ENCODE data around the gene ALDOC. TPM values are rescaled to one million over a fixed set of nuclear protein-coding genes. Genes with fewer than 3 reads are reported as not detected.
A peak's percentile ranks its signal among the peaks of the same experiment; 100 is the strongest.

The ALDOC gene
- total and polyA plus RNA-seq, 7 experiments from 2014 or later: 24.5 to 159 (median 41.1) TPM

DNA sequence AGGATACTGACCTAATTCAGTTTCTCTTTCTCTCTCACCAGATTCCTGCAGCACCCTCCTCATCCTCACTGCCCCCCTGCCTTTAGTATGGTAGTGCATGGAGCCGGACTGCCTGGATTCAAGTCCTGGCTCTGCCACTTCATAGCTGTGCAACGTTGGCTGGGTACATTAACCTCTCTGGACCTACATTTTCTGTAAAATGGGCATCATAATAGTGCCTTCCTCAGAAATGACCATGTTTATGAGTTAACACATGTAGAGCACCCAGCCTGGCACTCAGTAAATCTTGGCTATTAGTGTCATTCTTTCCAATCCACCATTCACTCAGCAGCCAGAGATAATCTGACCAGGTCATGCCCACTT, 31.6 kb downstream of the ALDOC start:
- intact Hi-C loops (cut with micrococcal nuclease): loop anchor here (10.0 kb wide), 2 partner anchors 210 to 310 kb away; partner anchors contain the start of genes IFT20 (in 1 of the 2) and TNFAIP1 (in 1 of the 2)
- Mint-ChIP-seq H3K27ac (peak overlapping the region in 2 of 9 donors; percentile 47 to 58), H3K36me3 (peaks cover 0 to 4% (median 0%) of the 10 kb centered on the region in 5 donors), H3K4me1 (peaks cover 20 to 40% (median 28%) of the 10 kb centered on the region in 7 donors), H3K27me3 (no peaks in the 10 kb centered on the region), H3K4me3 (no peak overlapping the region), H3K9me3 (no peaks in the 10 kb centered on the region)
- CTCF ChIA-PET: interaction anchor here (0.6 kb wide), 1 partner anchor 759 kb away, joined by 3 read pairs; no protein-coding TSS in a partner anchor
- no peaks in the 10 kb centered on the region for H3K9me3 ChIP-seq (ENCODE audit: control insufficient read depth in 2 of 3, low read length in 3 of 3)
- POLR2A ChIA-PET: interaction anchor here (2.1 kb wide), 1 partner anchor 26 kb away, joined by 5 read pairs; the partner anchor contains the start of gene PIGS
- no peak overlapping the region for H3K27ac ChIP-seq (ENCODE audit: low read depth, low read length)
- H3K36me3 ChIP-seq (ENCODE audit: control insufficient read depth in 2 of 3, insufficient read depth in 3 of 3, low read length in 3 of 3): no peaks in the 10 kb centered on the region
- peaks cover 19 to 25% of the 10 kb centered on the region in 2 donors for H3K4me1 ChIP-seq (ENCODE audit: control insufficient read depth in 2 of 2, insufficient read depth in 2 of 2, low read length in 2 of 2)
- no peak for ATAC-seq
- DNase-seq: no peak
- no peak overlapping the region for H3K4me3 ChIP-seq (ENCODE audit: low read length)
- no peaks in the 10 kb centered on the region for H3K27me3 ChIP-seq (ENCODE audit: control insufficient read depth in 2 of 2, insufficient read depth in 2 of 2, low read length in 2 of 2)

DNA sequence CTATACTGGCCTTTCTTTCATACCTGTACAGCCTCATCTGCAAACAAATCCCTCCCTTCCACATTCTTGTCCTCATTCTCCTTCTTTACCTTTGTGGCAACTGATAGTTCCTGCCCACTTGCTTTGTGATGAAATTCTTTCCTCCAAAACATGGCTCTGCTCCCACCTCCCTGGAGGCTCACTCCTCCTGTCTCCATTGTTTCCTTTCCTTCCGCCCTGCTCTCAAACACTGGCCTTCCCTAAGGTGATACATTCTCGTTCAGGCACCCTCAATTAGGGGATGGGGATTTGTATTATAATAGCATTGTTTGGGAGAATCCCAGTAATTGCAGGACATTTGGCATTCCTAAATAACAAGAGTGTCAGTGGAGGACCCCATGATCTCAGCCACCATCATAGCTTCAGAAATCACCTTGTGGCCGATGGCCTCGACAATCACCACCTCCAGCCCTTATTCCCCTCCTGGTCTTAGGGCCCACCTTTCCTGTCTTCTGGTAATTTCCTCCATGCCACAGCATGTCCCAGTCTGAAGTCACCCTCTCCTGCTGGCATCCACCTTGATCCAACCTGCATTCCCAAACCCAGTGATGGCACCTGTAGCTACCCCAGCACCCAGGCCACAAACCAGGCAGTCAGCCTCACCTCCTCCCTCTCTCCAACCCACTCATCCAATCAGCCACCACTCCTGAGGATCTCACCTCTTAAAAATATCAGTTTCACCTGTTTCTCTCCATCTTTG, 32.1 kb downstream of the ALDOC start:
- POLR2A ChIA-PET: interaction anchor here (2.1 kb wide), 1 partner anchor 27 kb away, joined by 5 read pairs; the partner anchor contains the start of gene PIGS

DNA sequence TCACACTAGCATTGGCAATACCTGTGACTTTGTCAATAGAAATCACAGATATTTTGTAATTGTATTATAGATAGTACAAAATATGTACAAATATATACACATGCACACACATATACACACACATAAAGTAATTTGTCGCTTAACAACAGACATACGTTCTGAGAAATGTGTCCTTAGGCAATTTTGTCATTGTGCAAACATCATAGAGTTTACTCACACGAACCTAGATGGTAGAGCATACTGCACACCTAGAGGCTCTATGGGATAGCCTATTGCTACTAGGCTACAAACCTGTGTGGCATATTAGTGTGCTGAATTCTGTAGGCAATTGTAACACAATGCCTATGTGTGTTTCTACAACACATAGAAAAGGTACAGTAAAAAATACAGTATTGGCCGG, 35.3 kb downstream of the ALDOC start:
- intact Hi-C loops (cut with micrococcal nuclease): loop anchor here (10.0 kb wide), 2 partner anchors 207 to 307 kb away; partner anchors contain the start of genes IFT20 (in 1 of the 2) and TNFAIP1 (in 1 of the 2)
- H3K4me1 ChIP-seq (ENCODE audit: control insufficient read depth in 2 of 2, insufficient read depth in 2 of 2, low read length in 2 of 2): no peaks in the 10 kb centered on the region
- Mint-ChIP-seq H3K9me3 (no peaks in the 10 kb centered on the region), H3K27me3 (no peaks in the 10 kb centered on the region), H3K4me1 (peaks cover 0 to 11% (median 2%) of the 10 kb centered on the region in 7 donors), H3K36me3 (no peaks in the 10 kb centered on the region), H3K27ac (no peak overlapping the region), H3K4me3 (no peak overlapping the region)
- no peaks in the 10 kb centered on the region for H3K27me3 ChIP-seq (ENCODE audit: control insufficient read depth in 2 of 2, insufficient read depth in 2 of 2, low read length in 2 of 2)
- H3K27ac ChIP-seq (ENCODE audit: low read depth, low read length): no peak overlapping the region
- ChIA-PET POLR2A (no interaction called here), CTCF (interaction anchor here (0.7 to 1.5 kb wide), 2 partner anchors 8 to 47 kb away, joined by 5 to 8 read pairs; no protein-coding TSS in a partner anchor)
- no peak for DNase-seq
- H3K36me3 ChIP-seq (ENCODE audit: control insufficient read depth in 2 of 3, insufficient read depth in 3 of 3, low read length in 3 of 3): no peaks in the 10 kb centered on the region
- ATAC-seq: no peak
- no peak overlapping the region for H3K4me3 ChIP-seq (ENCODE audit: low read length)
- H3K9me3 ChIP-seq (ENCODE audit: control insufficient read depth in 2 of 3, low read length in 3 of 3): no peaks in the 10 kb centered on the region

More for the DNA sequence above, 32.1 kb downstream of the ALDOC start:
- H3K36me3 Mint-ChIP-seq: peaks cover 0 to 4% (median 0%) of the 10 kb centered on the region in 5 donors
- H3K9me3 Mint-ChIP-seq: no peaks in the 10 kb centered on the region
- DNase-seq: no peak
- H3K36me3 ChIP-seq (ENCODE audit: control insufficient read depth in 2 of 3, insufficient read depth in 3 of 3, low read length in 3 of 3): no peaks in the 10 kb centered on the region
- H3K4me1 Mint-ChIP-seq: peaks cover 17 to 34% (median 22%) of the 10 kb centered on the region in 7 donors
- intact Hi-C loops (cut with micrococcal nuclease): loop anchor here (10.0 kb wide), 2 partner anchors 210 to 310 kb away; partner anchors contain the start of genes IFT20 (in 1 of the 2) and TNFAIP1 (in 1 of the 2)
- no peaks in the 10 kb centered on the region for H3K27me3 ChIP-seq (ENCODE audit: control insufficient read depth in 2 of 2, insufficient read depth in 2 of 2, low read length in 2 of 2)
- peaks cover 14 to 20% of the 10 kb centered on the region in 2 donors for H3K4me1 ChIP-seq (ENCODE audit: control insufficient read depth in 2 of 2, insufficient read depth in 2 of 2, low read length in 2 of 2)
- H3K27ac Mint-ChIP-seq: peak overlapping the region in 4 of 9 donors; percentile 8 to 58 (median 38)
- CTCF ChIA-PET: no interaction called here
- no peaks in the 10 kb centered on the region for H3K27me3 Mint-ChIP-seq
- H3K4me3 Mint-ChIP-seq: no peak overlapping the region
- H3K9me3 ChIP-seq (ENCODE audit: control insufficient read depth in 2 of 3, low read length in 3 of 3): no peaks in the 10 kb centered on the region
- no peak overlapping the region for H3K4me3 ChIP-seq (ENCODE audit: low read length)
- H3K27ac ChIP-seq (ENCODE audit: low read depth, low read length): no peak overlapping the region
- no peak for ATAC-seq

DNA sequence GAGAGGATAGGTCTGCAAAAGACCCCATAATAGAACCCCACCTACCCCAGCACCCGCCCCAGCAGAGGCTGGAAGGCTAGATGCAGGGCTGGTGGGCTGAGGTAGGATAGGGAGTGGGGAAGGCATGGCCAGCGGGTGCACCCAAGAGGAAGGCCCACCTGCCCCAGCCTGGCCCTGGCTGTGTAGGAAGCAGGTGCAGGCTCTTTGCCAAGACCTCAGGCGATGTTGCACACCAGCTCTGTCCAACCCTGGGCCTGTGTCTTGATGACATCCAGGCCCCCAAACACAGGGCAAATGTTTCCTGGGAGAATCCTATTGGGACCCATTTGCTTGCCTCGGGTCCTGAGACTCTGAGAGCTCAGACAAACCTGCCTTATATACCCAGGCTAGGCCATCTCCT, 36.5 kb downstream of the ALDOC start:
- Histone ChIP-seq H3K4me1 (ENCODE audit: control insufficient read depth in 2 of 2, insufficient read depth in 2 of 2, low read length in 2 of 2) (no peaks in the 10 kb centered on the region), H3K4me3 (ENCODE audit: low read length) (no peak overlapping the region), H3K27me3 (ENCODE audit: control insufficient read depth in 2 of 2, insufficient read depth in 2 of 2, low read length in 2 of 2) (no peaks in the 10 kb centered on the region), H3K27ac (ENCODE audit: low read depth, low read length) (no peak overlapping the region), H3K9me3 (ENCODE audit: control insufficient read depth in 2 of 3, low read length in 3 of 3) (no peaks in the 10 kb centered on the region), H3K36me3 (ENCODE audit: control insufficient read depth in 2 of 3, insufficient read depth in 3 of 3, low read length in 3 of 3) (no peaks in the 10 kb centered on the region)
- Mint-ChIP-seq H3K4me3 (no peak overlapping the region), H3K36me3 (no peaks in the 10 kb centered on the region), H3K27ac (peak overlapping the region in 1 of 9 donors; percentile 13), H3K9me3 (no peaks in the 10 kb centered on the region), H3K27me3 (no peaks in the 10 kb centered on the region), H3K4me1 (peaks cover 0 to 5% (median 0%) of the 10 kb centered on the region in 7 donors)
- intact Hi-C loops (cut with micrococcal nuclease): loop anchor here (1.0 to 10.0 kb wide), 4 partner anchors 12 to 305 kb away; partner anchors contain the start of genes IFT20 (in 1 of the 2), TNFAIP1 (in 1 of the 2) and UNC119 (in 1 of the 2)
- ATAC-seq (no peak), DNase-seq (no peak)
- ChIA-PET POLR2A (interaction anchor here (0.5 kb wide), 1 partner anchor 404 kb away, joined by 3 read pairs; no protein-coding TSS in a partner anchor), CTCF (interaction anchor here (1.1 to 1.5 kb wide), 3 partner anchors 11 to 46 kb away, joined by 3 to 8 read pairs (median 4); no protein-coding TSS in a partner anchor)

DNA sequence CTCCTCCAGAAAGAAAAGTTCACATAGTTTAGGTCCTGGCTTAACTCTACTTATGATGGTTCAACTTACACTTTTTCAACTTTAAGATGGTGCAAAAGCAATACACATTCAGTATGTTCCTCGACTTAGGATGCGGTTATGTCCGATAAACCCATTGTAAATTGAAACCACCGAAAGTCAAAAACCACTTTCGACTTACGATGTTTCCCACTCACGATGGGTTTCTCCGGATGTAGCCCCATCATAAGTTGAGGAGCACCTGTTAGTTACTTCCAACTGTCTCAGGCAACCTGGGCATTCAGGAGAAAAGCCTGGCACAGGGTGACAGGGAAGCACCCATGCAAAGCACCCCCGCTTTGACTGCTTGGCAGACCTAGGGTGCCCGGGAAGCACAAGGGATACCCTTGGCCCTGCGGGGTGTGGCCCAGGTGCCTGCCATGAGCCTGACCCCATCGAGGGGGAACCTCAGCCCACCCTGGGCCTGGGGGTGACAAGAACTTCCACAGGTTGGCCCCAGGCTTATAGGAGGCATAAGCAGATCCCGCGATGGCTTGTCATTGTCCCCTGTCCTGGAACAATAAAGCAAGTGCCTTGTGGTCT, 38.3 kb downstream of the ALDOC start:
- Mint-ChIP-seq H3K4me1 (no peaks in the 10 kb centered on the region), H3K27me3 (no peaks in the 10 kb centered on the region), H3K4me3 (no peak overlapping the region), H3K36me3 (no peaks in the 10 kb centered on the region), H3K9me3 (no peaks in the 10 kb centered on the region), H3K27ac (no peak overlapping the region)
- POLR2A ChIA-PET: no interaction called here
- Histone ChIP-seq H3K4me3 (ENCODE audit: low read length) (no peak overlapping the region), H3K9me3 (ENCODE audit: control insufficient read depth in 2 of 3, low read length in 3 of 3) (no peaks in the 10 kb centered on the region), H3K27me3 (ENCODE audit: control insufficient read depth in 2 of 2, insufficient read depth in 2 of 2, low read length in 2 of 2) (no peaks in the 10 kb centered on the region), H3K27ac (ENCODE audit: low read depth, low read length) (no peak overlapping the region), H3K4me1 (ENCODE audit: control insufficient read depth in 2 of 2, insufficient read depth in 2 of 2, low read length in 2 of 2) (no peaks in the 10 kb centered on the region), H3K36me3 (ENCODE audit: control insufficient read depth in 2 of 3, insufficient read depth in 3 of 3, low read length in 3 of 3) (no peaks in the 10 kb centered on the region)
- ATAC-seq (no peak), DNase-seq (no peak)
- CTCF ChIA-PET: interaction anchor here (1.7 kb wide), 1 partner anchor 44 kb away, joined by 5 read pairs; no protein-coding TSS in a partner anchor
- intact Hi-C loops (cut with micrococcal nuclease): no loop called here

DNA sequence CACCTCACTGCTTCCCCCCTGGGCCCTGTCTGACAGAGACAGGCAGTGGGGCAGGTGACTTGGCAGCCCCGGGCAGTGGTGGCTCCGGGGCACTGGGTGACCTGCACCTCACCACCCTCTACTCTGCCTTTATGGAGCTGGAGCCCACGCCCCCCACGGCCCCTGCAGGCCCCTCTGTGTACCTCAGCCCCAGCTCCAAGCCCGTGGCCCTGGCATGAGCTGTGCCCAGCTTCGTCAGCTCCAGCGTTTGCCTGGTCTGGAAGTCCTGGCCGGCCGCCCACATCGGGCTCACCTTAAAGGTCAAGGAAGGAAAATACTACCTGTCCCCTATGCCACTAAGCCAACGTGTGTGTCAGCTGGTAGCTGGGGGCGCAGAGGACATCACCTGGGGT, 39.5 kb downstream of the ALDOC start:
- peaks cover 0 to 1% (median 0%) of the 10 kb centered on the region in 5 donors for H3K27me3 Mint-ChIP-seq
- H3K27ac Mint-ChIP-seq: no peak overlapping the region
- no peak for ATAC-seq
- Histone ChIP-seq H3K9me3 (ENCODE audit: control insufficient read depth in 2 of 3, low read length in 3 of 3) (no peaks in the 10 kb centered on the region), H3K4me3 (ENCODE audit: low read length) (no peak overlapping the region), H3K27ac (ENCODE audit: low read depth, low read length) (no peak overlapping the region), H3K4me1 (ENCODE audit: control insufficient read depth in 2 of 2, insufficient read depth in 2 of 2, low read length in 2 of 2) (no peaks in the 10 kb centered on the region), H3K36me3 (ENCODE audit: control insufficient read depth in 2 of 3, insufficient read depth in 3 of 3, low read length in 3 of 3) (no peaks in the 10 kb centered on the region), H3K27me3 (ENCODE audit: control insufficient read depth in 2 of 2, insufficient read depth in 2 of 2, low read length in 2 of 2) (no peaks in the 10 kb centered on the region)
- ChIA-PET CTCF (interaction anchor here (1.7 kb wide), 1 partner anchor 43 kb away, joined by 5 read pairs; no protein-coding TSS in a partner anchor), POLR2A (interaction anchor here (0.6 to 0.7 kb wide), 2 partner anchors 12 to 16 kb away, joined by 3 to 4 read pairs; no protein-coding TSS in a partner anchor)
- no peak for DNase-seq
- H3K36me3 Mint-ChIP-seq: no peaks in the 10 kb centered on the region
- no peak overlapping the region for H3K4me3 Mint-ChIP-seq
- no peaks in the 10 kb centered on the region for H3K4me1 Mint-ChIP-seq
- intact Hi-C loops (cut with micrococcal nuclease): no loop called here
- no peaks in the 10 kb centered on the region for H3K9me3 Mint-ChIP-seq
